Measurements from ENCODE around the gene ADCY10. TPM values are rescaled to one million over a fixed set of nuclear protein-coding genes. Genes with fewer than 3 reads are reported as not detected.

ADCY10 gene
- total RNA-seq (ENCODE audit: low replicate concordance), result 0.14 and 0.39 TPM in 2 replicates
- long read RNA-seq, result 0 reads

- Mint-ChIP-seq H3K4me1 (ENCODE audit: unreplicated experiment) (no peaks in the 10 kb centered on the region), H3K36me3 (peaks cover 20% of the 10 kb centered on the region), H3K27me3 (no peaks in the 10 kb centered on the region), H3K9me3 (peaks cover 9% of the 10 kb centered on the region), H3K27ac (no peak within 1 kb of the TSS), H3K4me3 (no peak within 1 kb of the TSS)
- TF ChIP-seq, protein P1, sequence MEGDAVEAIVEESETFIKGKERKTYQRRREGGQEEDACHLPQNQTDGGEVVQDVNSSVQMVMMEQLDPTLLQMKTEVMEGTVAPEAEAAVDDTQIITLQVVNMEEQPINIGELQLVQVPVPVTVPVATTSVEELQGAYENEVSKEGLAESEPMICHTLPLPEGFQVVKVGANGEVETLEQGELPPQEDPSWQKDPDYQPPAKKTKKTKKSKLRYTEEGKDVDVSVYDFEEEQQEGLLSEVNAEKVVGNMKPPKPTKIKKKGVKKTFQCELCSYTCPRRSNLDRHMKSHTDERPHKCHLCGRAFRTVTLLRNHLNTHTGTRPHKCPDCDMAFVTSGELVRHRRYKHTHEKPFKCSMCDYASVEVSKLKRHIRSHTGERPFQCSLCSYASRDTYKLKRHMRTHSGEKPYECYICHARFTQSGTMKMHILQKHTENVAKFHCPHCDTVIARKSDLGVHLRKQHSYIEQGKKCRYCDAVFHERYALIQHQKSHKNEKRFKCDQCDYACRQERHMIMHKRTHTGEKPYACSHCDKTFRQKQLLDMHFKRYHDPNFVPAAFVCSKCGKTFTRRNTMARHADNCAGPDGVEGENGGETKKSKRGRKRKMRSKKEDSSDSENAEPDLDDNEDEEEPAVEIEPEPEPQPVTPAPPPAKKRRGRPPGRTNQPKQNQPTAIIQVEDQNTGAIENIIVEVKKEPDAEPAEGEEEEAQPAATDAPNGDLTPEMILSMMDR (conservative IDR thresholded peaks at IDR 0.05), result no peak
- DNase-seq (ENCODE audit: extremely low spot score, unreplicated experiment), result no peak
Observed at GRCh38 chr1:167913895-167914496, at the start of gene ADCY10. Gene ADCY10 (minus strand): TSS chr1:167914134. CDS start chr1:167905140, 8,994 bp downstream.

DNA sequence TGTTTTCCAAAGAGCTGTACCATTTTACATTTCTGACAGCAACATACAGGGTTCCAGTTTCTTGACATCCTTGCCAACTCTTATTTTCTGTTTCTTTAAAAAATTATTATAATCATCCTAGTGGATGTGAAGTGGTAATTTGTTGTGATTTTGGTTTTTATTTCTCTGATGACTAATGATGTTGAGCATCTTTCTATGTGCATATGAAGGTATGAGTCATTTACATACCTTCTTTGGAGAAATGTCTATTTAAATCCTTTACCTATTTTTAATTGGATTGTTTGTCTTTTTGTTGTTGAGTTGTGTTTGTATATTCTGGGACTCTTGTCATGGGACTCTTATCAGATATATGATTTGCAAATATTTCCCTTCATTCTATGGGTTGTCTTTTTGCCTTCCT is 43.8 kb upstream of the ADCY10 start:
- Mint-ChIP-seq H3K27me3 (no peaks in the 10 kb centered on the region), H3K36me3 (peaks cover 33% of the 10 kb centered on the region), H3K27ac (no peak overlapping the region), H3K9me3 (no peaks in the 10 kb centered on the region), H3K4me3 (no peak overlapping the region), H3K4me1 (ENCODE audit: unreplicated experiment) (no peaks in the 10 kb centered on the region)
- no peak for DNase-seq (ENCODE audit: extremely low spot score, unreplicated experiment)
- TF ChIP-seq, protein P1 (conservative IDR thresholded peaks at IDR 0.05), result no peak

- TF ChIP-seq, protein P1 (conservative IDR thresholded peaks at IDR 0.05), result no peak
- Mint-ChIP-seq H3K4me1 (ENCODE audit: unreplicated experiment) (peaks cover under 1% of the 10 kb centered on the region), H3K9me3 (no peaks in the 10 kb centered on the region), H3K27me3 (no peaks in the 10 kb centered on the region), H3K36me3 (peaks cover 33% of the 10 kb centered on the region), H3K27ac (no peak overlapping the region), H3K4me3 (no peak overlapping the region)
- DNase-seq (ENCODE audit: extremely low spot score, unreplicated experiment), result no peak
Observed at GRCh38 chr1:167955915-167956314, 42.0 kb upstream of the ADCY10 start.

GRCh38 chr1:167950569-167950968 is 36.6 kb upstream of the ADCY10 start:
- Mint-ChIP-seq H3K9me3 (peaks cover 9% of the 10 kb centered on the region), H3K36me3 (peaks cover 20% of the 10 kb centered on the region), H3K4me1 (ENCODE audit: unreplicated experiment) (peaks cover 18% of the 10 kb centered on the region), H3K27me3 (no peaks in the 10 kb centered on the region), H3K4me3 (no peak overlapping the region), H3K27ac (no peak overlapping the region)
- TF ChIP-seq, protein P1 (conservative IDR thresholded peaks at IDR 0.05), result no peak
- DNase-seq (ENCODE audit: extremely low spot score, unreplicated experiment), result no peak

DNA sequence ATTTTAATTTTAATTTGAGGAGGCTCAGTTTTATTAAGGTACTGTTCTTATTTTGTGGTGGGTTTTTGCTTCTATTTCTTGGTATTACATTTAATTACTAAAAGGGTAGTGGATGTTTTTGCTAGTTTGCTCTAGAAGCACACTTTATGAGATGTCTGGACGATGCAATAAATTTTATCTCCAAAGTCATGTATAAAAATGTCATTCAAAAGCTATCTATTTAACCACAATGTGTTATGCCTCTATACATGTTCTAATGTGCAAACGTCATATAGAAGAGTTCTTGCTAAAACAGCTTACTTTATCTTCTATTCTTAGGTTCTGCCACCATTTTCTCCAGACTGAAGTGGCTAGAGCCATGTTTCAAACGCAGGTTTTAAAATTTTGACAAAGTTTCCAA is 35.9 kb upstream of the ADCY10 start:
- Mint-ChIP-seq H3K36me3 (peaks cover 17% of the 10 kb centered on the region), H3K4me1 (ENCODE audit: unreplicated experiment) (peaks cover 18% of the 10 kb centered on the region), H3K27ac (no peak overlapping the region), H3K27me3 (no peaks in the 10 kb centered on the region), H3K9me3 (peaks cover 14% of the 10 kb centered on the region), H3K4me3 (no peak overlapping the region)
- DNase-seq (ENCODE audit: extremely low spot score, unreplicated experiment), result no peak
- TF ChIP-seq, protein P1 (conservative IDR thresholded peaks at IDR 0.05), result no peak

Measured in type B pancreatic cell (in vitro differentiated cells).